Measurements from ENCODE around the gene FAM151A.

Gene FAM151A

GRCh38 chr1:54579337-54579781, 44.0 kb downstream of the FAM151A start:
- DNase-seq (ENCODE audit: low read depth) = no peak

GRCh38 chr1:54577612-54578011, 45.7 kb downstream of the FAM151A start:
- no peak for DNase-seq (ENCODE audit: low read depth)

DNA sequence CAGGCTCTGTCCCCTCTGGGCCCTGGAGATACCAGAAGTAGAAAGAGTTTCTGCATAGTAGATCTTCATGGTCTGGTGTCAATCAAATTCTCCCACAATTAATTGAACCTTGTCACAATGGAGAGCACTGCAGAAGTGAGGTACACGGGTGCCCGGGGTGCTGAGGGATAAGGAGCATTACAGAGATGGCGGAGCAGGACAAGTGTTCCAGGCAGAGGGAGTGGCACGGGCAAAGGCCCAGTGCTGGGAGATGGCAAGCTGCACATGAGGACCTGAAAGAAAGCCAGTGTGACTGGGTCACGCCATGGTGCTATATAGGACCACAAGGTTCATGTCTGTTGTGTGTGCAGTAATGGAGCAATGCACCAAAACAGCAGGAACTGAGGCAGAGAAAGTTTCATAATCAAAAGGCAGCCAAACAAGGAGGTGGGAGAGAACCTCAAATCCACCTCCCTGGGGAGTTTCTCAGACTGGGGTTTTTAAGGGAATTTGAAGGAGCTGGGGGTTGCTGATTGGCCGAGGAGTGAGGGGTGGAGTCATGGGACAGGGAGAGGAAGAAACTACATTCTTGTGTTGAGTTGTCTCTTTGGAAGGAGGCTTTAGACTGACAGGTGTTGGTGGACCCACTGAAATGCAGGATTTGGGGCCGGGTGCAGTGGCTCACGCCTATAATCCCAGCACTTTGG, 47.6 kb downstream of the FAM151A start:
- no peak for DNase-seq (ENCODE audit: low read depth)

- DNase-seq (ENCODE audit: low read depth) = no peak
Observed at GRCh38 chr1:54575161-54575560, 48.2 kb downstream of the FAM151A start.

- no peak for DNase-seq (ENCODE audit: low read depth)
Observed at GRCh38 chr1:54574158-54574778, 49.1 kb downstream of the FAM151A start.

- no peak for DNase-seq (ENCODE audit: low read depth)
Observed at GRCh38 chr1:54572542-54572850, 50.8 kb downstream of the FAM151A start.

GRCh38 chr1:54571803-54572541, 51.4 kb downstream of the FAM151A start:
- DNase-seq (ENCODE audit: low read depth) = no peak

DNA sequence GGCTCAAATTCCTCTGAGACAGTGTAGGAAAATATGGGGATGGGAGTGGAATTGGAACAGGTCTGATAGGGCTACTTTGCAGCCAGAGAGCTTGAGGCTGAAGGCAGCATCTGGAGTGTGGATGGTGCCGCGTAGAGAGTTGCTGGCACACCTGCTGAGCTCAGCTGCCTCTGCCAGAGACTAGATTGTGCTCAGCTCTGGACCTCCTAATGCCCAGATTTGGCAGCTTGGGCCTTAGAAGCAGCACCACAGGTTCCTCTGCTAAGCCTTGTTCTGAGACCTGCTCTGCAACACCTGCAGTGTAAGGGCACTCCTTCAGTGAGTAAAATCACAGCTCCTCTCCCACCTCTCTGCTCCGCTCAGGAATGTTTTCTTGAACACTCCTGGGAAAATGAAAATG, 52.0 kb downstream of the FAM151A start:
- DNase-seq (ENCODE audit: low read depth) = no peak

DNA sequence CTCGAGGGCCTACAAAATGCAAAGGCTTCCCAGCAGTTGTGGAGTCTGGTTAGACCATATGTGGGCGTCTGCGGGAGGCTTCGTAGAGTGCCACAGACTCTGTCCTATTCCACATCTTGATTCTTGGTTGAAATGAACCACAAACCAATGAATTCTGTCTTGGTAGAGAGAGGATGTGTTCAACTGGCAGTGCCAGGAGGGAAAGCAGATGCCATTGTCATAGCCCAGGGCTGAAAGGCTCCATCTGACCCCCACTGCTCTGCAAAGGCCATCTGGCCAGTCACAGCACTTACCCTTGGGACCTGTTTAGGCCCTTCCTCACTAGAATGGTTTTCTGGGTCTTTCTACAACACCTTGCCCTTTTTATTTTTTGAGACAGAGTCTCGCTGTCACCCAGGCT, 53.2 kb downstream of the FAM151A start:
- no peak for DNase-seq (ENCODE audit: low read depth)

DNA sequence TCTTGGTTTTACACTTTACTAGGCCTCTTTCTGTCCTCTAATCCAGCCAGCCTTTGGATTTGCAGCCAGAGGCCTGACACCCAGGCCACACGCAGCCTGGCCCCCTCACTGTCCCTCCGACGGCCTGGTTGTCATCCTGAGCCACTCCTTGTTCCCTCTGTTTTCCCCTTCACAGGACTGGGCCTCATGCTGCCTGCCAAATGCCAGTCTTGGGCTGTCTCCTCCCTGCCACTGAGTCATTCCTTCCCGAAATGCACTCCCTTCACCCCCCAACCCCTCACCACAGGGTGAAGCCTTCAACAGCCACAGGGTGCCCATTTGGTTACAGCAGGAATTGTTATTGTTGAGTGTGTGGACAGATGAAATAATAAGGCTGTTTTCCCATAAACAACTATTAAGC, 54.0 kb downstream of the FAM151A start:
- DNase-seq (ENCODE audit: low read depth) = no peak

GRCh38 chr1:54567961-54568360, 55.4 kb downstream of the FAM151A start:
- DNase-seq (ENCODE audit: low read depth) = no peak

DNA sequence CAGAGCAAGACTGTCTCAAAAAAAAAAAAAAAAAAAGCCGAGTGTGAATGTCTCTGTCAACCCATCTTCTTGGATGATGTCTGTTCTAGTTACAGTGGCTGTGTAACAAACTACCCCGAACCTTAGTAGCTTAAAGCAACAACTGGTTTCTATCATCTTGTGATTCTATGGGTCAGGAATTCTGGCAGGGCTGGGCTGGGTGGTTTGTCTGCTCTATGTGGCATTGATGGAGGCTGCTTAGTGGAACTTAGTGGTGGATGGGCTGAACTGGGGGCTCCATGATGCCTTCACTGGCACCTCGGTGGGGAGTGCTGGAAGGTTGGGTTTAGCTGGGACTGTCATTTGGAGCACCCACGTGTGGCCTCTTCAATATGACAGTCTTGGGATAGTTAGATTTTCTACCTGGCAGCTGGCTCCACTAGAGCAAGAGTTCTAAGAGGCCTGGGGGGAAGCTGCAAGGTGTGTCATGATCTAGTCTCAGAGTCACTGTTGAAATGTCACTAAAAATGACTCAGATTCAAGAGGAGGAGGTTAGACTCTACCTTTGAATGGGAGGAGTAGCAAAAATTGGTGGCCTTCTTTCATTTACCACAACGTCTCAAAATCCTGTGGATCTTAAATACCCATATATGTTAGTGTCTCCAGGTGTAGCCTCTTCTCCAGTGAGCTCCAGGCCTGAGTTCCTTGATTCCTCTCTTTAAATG, 56.7 kb downstream of the FAM151A start:
- DNase-seq (ENCODE audit: low read depth) = no peak

DNA sequence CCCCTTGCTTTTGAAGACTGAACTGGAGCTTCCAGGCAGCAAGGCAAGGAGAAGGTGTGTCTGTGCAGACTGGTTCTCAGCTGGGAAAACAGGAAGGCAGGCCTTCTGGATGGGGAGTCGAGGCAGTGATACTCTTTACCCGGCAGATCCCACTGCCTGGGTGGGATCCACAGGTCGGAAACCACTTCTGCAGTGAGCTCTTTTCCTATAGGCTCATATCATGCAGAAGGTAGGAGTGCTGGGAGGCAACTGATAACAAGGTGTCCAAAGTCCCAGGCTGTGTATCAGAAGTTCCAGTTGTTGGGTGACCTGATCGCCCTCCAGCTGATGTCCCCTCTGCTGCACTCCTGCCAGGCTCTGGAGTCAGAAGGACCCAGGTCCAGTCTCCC, 58.2 kb downstream of the FAM151A start:
- DNase-seq (ENCODE audit: low read depth) = no peak

DNA sequence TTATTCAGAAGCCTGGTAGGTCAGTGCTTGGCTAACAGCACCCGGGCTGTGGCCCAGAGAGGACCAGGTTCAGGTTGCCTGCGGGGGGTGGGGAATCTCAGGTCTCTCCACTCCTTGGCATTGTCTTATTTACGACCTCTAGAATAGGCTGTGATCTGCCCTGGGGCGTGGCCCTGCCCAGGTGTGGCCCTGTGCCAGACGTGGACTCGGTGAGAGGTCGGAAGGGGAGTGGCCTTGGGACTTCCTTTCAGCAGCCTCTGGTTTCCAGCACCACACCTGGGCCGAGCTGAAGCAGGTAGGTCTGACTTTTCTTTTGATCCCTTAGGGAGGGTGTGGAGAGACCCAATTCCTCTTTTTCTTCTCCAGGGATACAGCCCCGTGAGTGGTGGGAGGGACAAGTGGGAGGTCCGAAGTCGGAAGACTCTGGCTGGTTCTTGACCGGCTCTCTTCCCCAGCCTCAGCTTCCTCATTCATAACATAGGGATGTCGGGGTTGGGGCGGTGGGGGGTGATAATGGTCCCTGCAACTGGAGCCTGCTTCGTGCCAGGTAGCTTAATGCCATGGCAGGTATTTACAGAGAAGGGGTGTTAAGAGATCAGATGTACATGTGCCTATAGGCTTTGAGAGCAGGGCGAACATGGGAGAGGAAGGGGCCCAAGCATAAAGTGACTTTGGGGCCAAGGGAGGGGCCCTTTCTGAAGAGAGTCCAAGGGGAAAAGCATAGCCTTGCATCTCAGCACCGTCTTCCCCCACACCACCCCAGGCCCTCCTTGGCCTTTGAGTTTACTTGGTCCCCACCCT, 58.8 kb downstream of the FAM151A start:
- DNase-seq (ENCODE audit: low read depth) = no peak

DNA sequence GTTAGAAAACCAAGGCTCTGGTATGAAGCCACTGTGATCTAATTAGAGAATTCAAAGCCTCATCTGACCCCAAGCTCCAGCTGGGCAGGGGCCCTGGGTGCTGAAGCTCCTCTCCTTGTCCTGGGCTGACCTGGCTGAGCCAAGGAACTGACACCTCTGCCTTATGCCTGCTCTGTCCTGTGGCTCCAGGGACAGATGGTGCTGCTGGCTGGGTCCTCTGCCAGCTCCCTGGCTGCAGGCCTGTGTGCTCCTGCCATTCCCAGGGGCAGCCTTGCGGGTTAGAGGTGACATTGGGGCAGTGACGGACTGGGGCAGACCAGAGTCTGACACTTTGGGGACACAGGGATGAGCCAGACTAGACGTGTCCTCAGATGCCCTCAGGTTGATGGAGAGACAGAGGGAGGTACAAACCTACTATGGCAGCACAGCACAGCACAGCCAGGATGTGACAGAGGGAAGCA, 63.5 kb downstream of the FAM151A start:
- no peak for DNase-seq (ENCODE audit: low read depth)

Data from T follicular helper cell (primary cell).